Measurements from ENCODE around the gene PTPRT.

The PTPRT gene

GRCh38 chr20:43189554-43190331 is at the start of gene PTPRT:
PTPRT (minus strand) TSS chr20:43189906; CDS start chr20:43189733, 173 bp downstream.
- DNase-seq, result no peak

- no peak for DNase-seq
These were observed 49.1 kb upstream of the PTPRT start for GRCh38 chr20:43238833-43239232.

GRCh38 chr20:43238266-43238665 is 48.6 kb upstream of the PTPRT start:
- no peak for DNase-seq

GRCh38 chr20:43237651-43238168 is 48.0 kb upstream of the PTPRT start:
- DNase-seq, result no peak

- no peak for DNase-seq
These were observed 46.3 kb upstream of the PTPRT start for GRCh38 chr20:43235998-43236397.

GRCh38 chr20:43231829-43232228 is 42.1 kb upstream of the PTPRT start:
- no peak for DNase-seq

GRCh38 chr20:43229696-43230095 is 40.0 kb upstream of the PTPRT start:
- no peak for DNase-seq

GRCh38 chr20:43220612-43221011 is 30.9 kb upstream of the PTPRT start:
- no peak for DNase-seq

GRCh38 chr20:43210901-43211300 is 21.2 kb upstream of the PTPRT start:
- DNase-seq, result no peak

GRCh38 chr20:43209831-43210230 is 20.1 kb upstream of the PTPRT start:
- DNase-seq, result no peak

GRCh38 chr20:43205699-43206098 is 16.0 kb upstream of the PTPRT start:
- DNase-seq, result no peak

- no peak for DNase-seq
These were observed 12.4 kb upstream of the PTPRT start for GRCh38 chr20:43202100-43202499.

GRCh38 chr20:43198607-43199006 is 8.9 kb upstream of the PTPRT start:
- no peak for DNase-seq

GRCh38 chr20:43196243-43196642 is 6.5 kb upstream of the PTPRT start:
- DNase-seq, result no peak

GRCh38 chr20:43194137-43194536 is 4.4 kb upstream of the PTPRT start:
- DNase-seq, result no peak

GRCh38 chr20:43193443-43193842 is 3.7 kb upstream of the PTPRT start:
- DNase-seq, result no peak

GRCh38 chr20:43191946-43192863 is 2.5 kb upstream of the PTPRT start:
- no peak for DNase-seq

- DNase-seq, result no peak
These were observed 1.4 kb upstream of the PTPRT start for GRCh38 chr20:43191143-43191542.

- DNase-seq, result no peak
These were observed 737 bp upstream of the PTPRT start for GRCh38 chr20:43190332-43190953.

- DNase-seq, result no peak
These were observed 699 bp downstream of the PTPRT start for GRCh38 chr20:43188861-43189553.

GRCh38 chr20:43188234-43188653 is 1.5 kb downstream of the PTPRT start:
- DNase-seq, result no peak

- DNase-seq, result no peak
These were observed 2.1 kb downstream of the PTPRT start for GRCh38 chr20:43187476-43188233.
